ENCODE results near the gene RHBDL1. TPM values are rescaled to one million over a fixed set of nuclear protein-coding genes. Genes with fewer than 3 reads are reported as not detected.
A peak's percentile ranks its signal among the peaks of the same experiment; 100 is the strongest.

Gene RHBDL1
- polyA plus RNA-seq, 1 donor from 2014 or later: 7.2 TPM

GRCh38 chr16:668519-669171 lies 6.8 kb upstream of the RHBDL1 start:
- Histone ChIP-seq H3K4me3 (ENCODE audit: low read length) (peak overlapping the region; percentile 98), H3F3A (ENCODE audit: insufficient read depth, low read length, poor library complexity, severe bottlenecking) (no peaks in the 10 kb centered on the region), H3K27ac (ENCODE audit: low read length) (peak overlapping the region; percentile 24), H4K20me1 (ENCODE audit: insufficient read depth) (no peaks in the 10 kb centered on the region), H3K9me3 (ENCODE audit: low read length) (no peaks in the 10 kb centered on the region), H2AFZ (ENCODE audit: low read depth, low read length) (no peak overlapping the region), H3K36me3 (ENCODE audit: insufficient read depth, low read length) (no peaks in the 10 kb centered on the region), H3K9me2 (ENCODE audit: insufficient read depth, low read length) (no peaks in the 10 kb centered on the region), H3K9ac (ENCODE audit: low read length) (peak overlapping the region; percentile 83), H3K27me3 (ENCODE audit: insufficient read depth, low read depth, low read length) (no peaks in the 10 kb centered on the region), H3K4me2 (ENCODE audit: low read length) (peak overlapping the region; percentile 65), H3K79me2 (replicated peaks; ENCODE audit: insufficient read depth, low read length) (peaks cover 9% of the 10 kb centered on the region)
- no peak for TF ChIP-seq RAD21 (conservative IDR thresholded peaks at IDR 0.05)
- TF ChIP-seq, protein P1, sequence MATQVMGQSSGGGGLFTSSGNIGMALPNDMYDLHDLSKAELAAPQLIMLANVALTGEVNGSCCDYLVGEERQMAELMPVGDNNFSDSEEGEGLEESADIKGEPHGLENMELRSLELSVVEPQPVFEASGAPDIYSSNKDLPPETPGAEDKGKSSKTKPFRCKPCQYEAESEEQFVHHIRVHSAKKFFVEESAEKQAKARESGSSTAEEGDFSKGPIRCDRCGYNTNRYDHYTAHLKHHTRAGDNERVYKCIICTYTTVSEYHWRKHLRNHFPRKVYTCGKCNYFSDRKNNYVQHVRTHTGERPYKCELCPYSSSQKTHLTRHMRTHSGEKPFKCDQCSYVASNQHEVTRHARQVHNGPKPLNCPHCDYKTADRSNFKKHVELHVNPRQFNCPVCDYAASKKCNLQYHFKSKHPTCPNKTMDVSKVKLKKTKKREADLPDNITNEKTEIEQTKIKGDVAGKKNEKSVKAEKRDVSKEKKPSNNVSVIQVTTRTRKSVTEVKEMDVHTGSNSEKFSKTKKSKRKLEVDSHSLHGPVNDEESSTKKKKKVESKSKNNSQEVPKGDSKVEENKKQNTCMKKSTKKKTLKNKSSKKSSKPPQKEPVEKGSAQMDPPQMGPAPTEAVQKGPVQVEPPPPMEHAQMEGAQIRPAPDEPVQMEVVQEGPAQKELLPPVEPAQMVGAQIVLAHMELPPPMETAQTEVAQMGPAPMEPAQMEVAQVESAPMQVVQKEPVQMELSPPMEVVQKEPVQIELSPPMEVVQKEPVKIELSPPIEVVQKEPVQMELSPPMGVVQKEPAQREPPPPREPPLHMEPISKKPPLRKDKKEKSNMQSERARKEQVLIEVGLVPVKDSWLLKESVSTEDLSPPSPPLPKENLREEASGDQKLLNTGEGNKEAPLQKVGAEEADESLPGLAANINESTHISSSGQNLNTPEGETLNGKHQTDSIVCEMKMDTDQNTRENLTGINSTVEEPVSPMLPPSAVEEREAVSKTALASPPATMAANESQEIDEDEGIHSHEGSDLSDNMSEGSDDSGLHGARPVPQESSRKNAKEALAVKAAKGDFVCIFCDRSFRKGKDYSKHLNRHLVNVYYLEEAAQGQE (IDR thresholded peaks at IDR 0.05; ENCODE audit: borderline replicate concordance): no peak
- TF ChIP-seq SMC3 (conservative IDR thresholded peaks at IDR 0.05; ENCODE audit: poor library complexity): no peak
- TF ChIP-seq EP300 (conservative IDR thresholded peaks at IDR 0.05; ENCODE audit: poor library complexity, severe bottlenecking): no peak
- TF ChIP-seq TAF1 (IDR thresholded peaks at IDR 0.05; ENCODE audit: low read depth): no peak
- TF ChIP-seq EZH2 (IDR thresholded peaks at IDR 0.05; ENCODE audit: borderline replicate concordance, insufficient read depth, low read length, poor library complexity, severe bottlenecking): no peak
- TF ChIP-seq, protein P2, sequence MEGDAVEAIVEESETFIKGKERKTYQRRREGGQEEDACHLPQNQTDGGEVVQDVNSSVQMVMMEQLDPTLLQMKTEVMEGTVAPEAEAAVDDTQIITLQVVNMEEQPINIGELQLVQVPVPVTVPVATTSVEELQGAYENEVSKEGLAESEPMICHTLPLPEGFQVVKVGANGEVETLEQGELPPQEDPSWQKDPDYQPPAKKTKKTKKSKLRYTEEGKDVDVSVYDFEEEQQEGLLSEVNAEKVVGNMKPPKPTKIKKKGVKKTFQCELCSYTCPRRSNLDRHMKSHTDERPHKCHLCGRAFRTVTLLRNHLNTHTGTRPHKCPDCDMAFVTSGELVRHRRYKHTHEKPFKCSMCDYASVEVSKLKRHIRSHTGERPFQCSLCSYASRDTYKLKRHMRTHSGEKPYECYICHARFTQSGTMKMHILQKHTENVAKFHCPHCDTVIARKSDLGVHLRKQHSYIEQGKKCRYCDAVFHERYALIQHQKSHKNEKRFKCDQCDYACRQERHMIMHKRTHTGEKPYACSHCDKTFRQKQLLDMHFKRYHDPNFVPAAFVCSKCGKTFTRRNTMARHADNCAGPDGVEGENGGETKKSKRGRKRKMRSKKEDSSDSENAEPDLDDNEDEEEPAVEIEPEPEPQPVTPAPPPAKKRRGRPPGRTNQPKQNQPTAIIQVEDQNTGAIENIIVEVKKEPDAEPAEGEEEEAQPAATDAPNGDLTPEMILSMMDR (IDR thresholded peaks at IDR 0.05; ENCODE audit: poor library complexity, severe bottlenecking): no peak
- TF ChIP-seq POLR2AphosphoS5 (IDR thresholded peaks at IDR 0.05): no peak
- TF ChIP-seq MXI1 (conservative IDR thresholded peaks at IDR 0.05; ENCODE audit: poor library complexity, severe bottlenecking): no peak

DNA sequence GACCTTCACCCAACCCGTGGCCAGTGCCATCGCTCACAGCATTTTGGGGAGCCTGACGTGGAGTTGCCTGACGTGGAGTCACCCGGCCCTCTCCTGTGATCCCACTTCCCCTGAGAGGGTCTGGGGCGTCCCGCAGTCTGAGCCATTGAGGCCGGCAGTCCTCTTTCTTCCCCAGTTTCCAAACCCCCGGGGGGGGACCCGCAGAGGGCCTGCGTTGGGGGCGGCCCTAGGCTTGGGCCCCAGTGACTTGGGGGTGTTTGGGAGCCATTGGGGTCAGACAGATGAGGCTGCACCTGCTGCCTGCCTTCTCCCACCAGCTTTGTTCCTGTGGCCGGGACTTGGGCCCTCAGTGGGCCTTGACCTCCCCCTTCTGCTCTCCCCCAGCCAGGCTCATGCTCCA lies 5.8 kb upstream of the RHBDL1 start:
- H3K4me2 ChIP-seq (ENCODE audit: low read length): no peak overlapping the region
- peak overlapping the region; percentile 98 for H3K4me3 ChIP-seq (ENCODE audit: low read length)
- H4K20me1 ChIP-seq (ENCODE audit: insufficient read depth): no peaks in the 10 kb centered on the region
- no peak overlapping the region for H3K9ac ChIP-seq (ENCODE audit: low read length)
- no peaks in the 10 kb centered on the region for H3K27me3 ChIP-seq (ENCODE audit: insufficient read depth, low read depth, low read length)
- no peak overlapping the region for H2AFZ ChIP-seq (ENCODE audit: low read depth, low read length)
- no peaks in the 10 kb centered on the region for H3K9me3 ChIP-seq (ENCODE audit: low read length)
- H3K79me2 ChIP-seq (replicated peaks; ENCODE audit: insufficient read depth, low read length): peaks cover 9% of the 10 kb centered on the region
- H3F3A ChIP-seq (ENCODE audit: insufficient read depth, low read length, poor library complexity, severe bottlenecking): no peaks in the 10 kb centered on the region
- TF ChIP-seq RAD21 (conservative IDR thresholded peaks at IDR 0.05) (no peak), TAF1 (IDR thresholded peaks at IDR 0.05; ENCODE audit: low read depth) (no peak), MXI1 (conservative IDR thresholded peaks at IDR 0.05; ENCODE audit: poor library complexity, severe bottlenecking) (no peak), EZH2 (IDR thresholded peaks at IDR 0.05; ENCODE audit: borderline replicate concordance, insufficient read depth, low read length, poor library complexity, severe bottlenecking) (no peak), EP300 (conservative IDR thresholded peaks at IDR 0.05; ENCODE audit: poor library complexity, severe bottlenecking) (no peak)
- TF ChIP-seq, protein P1 (IDR thresholded peaks at IDR 0.05; ENCODE audit: borderline replicate concordance): no peak
- TF ChIP-seq, protein P2 (IDR thresholded peaks at IDR 0.05; ENCODE audit: poor library complexity, severe bottlenecking): no peak
- H3K27ac ChIP-seq (ENCODE audit: low read length): no peak overlapping the region
- H3K9me2 ChIP-seq (ENCODE audit: insufficient read depth, low read length): no peaks in the 10 kb centered on the region
- no peaks in the 10 kb centered on the region for H3K36me3 ChIP-seq (ENCODE audit: insufficient read depth, low read length)
